ENCODE results near the gene WDFY4. TPM values are rescaled to one million over a fixed set of nuclear protein-coding genes. Genes with fewer than 3 reads are reported as not detected.
A peak's percentile ranks its signal among the peaks of the same experiment; 100 is the strongest.

WDFY4 gene
- total RNA-seq, 1 donor from 2014 or later, result 4.3 TPM

DNA sequence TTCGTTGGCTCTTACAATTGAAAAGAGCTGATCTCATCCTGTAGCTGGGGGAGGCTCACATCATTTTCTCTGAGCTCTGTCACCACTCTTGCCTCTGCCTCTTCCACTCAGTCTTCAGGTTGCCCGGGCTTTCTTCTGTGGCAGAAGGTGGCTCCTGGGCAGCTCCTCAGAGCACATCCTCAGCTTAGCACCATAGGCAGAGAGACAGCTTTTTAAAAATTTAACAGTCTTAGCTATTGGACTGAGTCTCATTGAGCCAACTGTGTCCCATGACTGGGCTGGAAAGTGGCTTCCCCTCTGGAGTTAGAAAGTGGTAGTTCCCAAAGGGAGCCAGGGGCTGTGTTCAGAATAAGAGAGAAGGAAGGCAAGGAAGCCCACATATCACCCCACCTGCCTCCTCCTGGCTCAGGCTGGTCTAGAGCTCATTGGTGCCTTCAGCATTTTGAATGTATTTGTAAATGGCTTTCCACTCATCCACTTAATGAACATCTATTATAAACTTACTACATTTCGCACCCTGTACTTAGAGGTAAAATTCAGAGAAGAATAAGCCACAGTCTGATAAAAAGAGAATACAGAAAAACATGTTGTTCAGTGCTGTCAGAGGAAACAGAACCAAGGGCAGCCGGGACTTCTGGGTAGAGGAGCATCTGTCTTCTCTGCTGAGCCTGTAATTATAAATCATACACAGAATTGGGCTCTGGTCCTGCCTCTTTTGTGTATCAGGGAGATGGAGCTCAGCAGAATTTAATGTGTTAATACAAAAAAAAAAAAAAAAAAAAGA lies 119.3 kb downstream of the WDFY4 start:
- Mint-ChIP-seq H3K27me3 (ENCODE audit: low read depth) (peaks cover 5% of the 10 kb centered on the region), H3K27ac (peak overlapping the region; percentile 98), H3K9me3 (peaks cover 5% of the 10 kb centered on the region), H3K36me3 (no peaks in the 10 kb centered on the region), H3K4me3 (peak overlapping the region; percentile 46), H3K4me1 (peaks cover 29% of the 10 kb centered on the region)
- DNase-seq (ENCODE audit: low spot score in 2 of 2, unreplicated experiment in 2 of 2), result no peak
- TF ChIP-seq, protein P1, sequence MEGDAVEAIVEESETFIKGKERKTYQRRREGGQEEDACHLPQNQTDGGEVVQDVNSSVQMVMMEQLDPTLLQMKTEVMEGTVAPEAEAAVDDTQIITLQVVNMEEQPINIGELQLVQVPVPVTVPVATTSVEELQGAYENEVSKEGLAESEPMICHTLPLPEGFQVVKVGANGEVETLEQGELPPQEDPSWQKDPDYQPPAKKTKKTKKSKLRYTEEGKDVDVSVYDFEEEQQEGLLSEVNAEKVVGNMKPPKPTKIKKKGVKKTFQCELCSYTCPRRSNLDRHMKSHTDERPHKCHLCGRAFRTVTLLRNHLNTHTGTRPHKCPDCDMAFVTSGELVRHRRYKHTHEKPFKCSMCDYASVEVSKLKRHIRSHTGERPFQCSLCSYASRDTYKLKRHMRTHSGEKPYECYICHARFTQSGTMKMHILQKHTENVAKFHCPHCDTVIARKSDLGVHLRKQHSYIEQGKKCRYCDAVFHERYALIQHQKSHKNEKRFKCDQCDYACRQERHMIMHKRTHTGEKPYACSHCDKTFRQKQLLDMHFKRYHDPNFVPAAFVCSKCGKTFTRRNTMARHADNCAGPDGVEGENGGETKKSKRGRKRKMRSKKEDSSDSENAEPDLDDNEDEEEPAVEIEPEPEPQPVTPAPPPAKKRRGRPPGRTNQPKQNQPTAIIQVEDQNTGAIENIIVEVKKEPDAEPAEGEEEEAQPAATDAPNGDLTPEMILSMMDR (IDR thresholded peaks at IDR 0.05; ENCODE audit: unreplicated experiment), result no peak

DNA sequence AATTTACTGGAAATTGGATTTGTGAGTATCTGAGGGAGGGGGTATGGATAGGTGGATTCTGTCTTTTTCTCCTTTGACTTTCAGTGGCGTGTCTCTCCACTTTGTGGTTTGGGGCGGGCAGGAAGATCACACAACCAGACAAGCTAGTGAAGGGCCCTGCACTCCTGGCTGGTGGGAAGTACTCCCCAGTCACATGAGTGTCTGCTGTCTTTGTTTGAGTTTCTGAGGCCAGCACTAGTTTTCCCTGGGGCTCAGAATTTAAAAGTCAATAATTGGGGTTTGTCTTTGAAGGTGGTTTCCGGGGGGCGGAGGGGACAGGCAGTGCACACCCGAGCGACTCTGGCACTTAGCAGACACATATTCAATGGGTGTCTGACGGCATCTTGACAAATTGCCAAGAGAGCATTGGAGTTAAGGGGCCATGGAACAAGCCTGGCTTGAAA lies 120.1 kb downstream of the WDFY4 start:
- DNase-seq (ENCODE audit: low spot score in 2 of 2, unreplicated experiment in 2 of 2), result no peak
- Mint-ChIP-seq H3K36me3 (no peaks in the 10 kb centered on the region), H3K9me3 (peaks cover 5% of the 10 kb centered on the region), H3K27ac (peak overlapping the region; percentile 98), H3K4me1 (peaks cover 29% of the 10 kb centered on the region), H3K4me3 (peak overlapping the region; percentile 46), H3K27me3 (ENCODE audit: low read depth) (peaks cover 5% of the 10 kb centered on the region)
- TF ChIP-seq, protein P1 (IDR thresholded peaks at IDR 0.05; ENCODE audit: unreplicated experiment), result no peak

DNA sequence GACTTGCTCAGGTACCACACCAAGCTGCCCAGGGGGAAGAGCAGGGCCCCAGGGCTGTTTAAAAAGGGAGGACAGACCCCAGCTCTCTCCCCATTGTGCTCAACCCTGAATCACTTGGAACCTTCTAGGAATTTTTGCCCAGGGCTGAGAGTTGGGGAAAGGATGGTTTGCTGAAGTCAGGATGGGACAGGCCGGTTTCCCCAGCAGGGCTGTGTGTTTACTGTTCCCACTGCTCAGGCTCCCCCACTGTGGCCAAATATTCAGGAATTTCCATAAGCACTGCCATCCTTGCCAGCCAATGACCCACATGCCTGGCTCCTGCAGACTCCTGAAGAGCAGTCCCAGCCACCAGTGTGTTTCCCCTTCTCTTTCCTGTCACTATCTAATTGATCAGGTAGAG lies 120.7 kb downstream of the WDFY4 start:
- DNase-seq (ENCODE audit: low spot score in 2 of 2, unreplicated experiment in 2 of 2), result no peak
- no peaks in the 10 kb centered on the region for H3K36me3 Mint-ChIP-seq
- H3K4me3 Mint-ChIP-seq, result no peak overlapping the region
- peaks cover 29% of the 10 kb centered on the region for H3K4me1 Mint-ChIP-seq
- H3K27ac Mint-ChIP-seq, result peak overlapping the region; percentile 98
- peaks cover under 1% of the 10 kb centered on the region for H3K27me3 Mint-ChIP-seq (ENCODE audit: low read depth)
- H3K9me3 Mint-ChIP-seq, result no peaks in the 10 kb centered on the region
- TF ChIP-seq, protein P1 (IDR thresholded peaks at IDR 0.05; ENCODE audit: unreplicated experiment), result no peak

DNA sequence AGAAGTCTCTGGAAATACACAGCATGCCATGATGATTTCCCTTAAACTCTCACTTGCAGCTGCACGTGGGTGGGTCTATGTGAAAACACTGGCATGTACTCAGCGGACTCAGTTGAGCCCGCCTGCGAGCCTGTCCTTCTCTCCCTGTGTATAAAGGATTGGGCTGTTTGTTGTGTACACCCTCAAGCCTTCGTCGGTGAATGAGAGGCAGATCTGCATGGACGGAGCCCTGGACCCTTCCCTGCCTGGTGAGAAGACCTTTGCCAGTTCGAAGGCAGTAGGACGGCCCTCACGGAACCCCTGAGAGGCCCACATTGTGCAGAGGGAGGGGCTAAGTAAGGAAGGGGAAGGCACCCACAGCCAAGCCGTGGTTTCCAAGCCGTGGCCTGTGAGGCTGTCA lies 121.2 kb downstream of the WDFY4 start:
- TF ChIP-seq, protein P1 (IDR thresholded peaks at IDR 0.05; ENCODE audit: unreplicated experiment), result no peak
- H3K36me3 Mint-ChIP-seq, result no peaks in the 10 kb centered on the region
- no peak for DNase-seq (ENCODE audit: low spot score in 2 of 2, unreplicated experiment in 2 of 2)
- no peak overlapping the region for H3K27ac Mint-ChIP-seq
- H3K27me3 Mint-ChIP-seq (ENCODE audit: low read depth), result no peaks in the 10 kb centered on the region
- H3K9me3 Mint-ChIP-seq, result no peaks in the 10 kb centered on the region
- H3K4me1 Mint-ChIP-seq, result peaks cover 29% of the 10 kb centered on the region
- H3K4me3 Mint-ChIP-seq, result no peak overlapping the region

DNA sequence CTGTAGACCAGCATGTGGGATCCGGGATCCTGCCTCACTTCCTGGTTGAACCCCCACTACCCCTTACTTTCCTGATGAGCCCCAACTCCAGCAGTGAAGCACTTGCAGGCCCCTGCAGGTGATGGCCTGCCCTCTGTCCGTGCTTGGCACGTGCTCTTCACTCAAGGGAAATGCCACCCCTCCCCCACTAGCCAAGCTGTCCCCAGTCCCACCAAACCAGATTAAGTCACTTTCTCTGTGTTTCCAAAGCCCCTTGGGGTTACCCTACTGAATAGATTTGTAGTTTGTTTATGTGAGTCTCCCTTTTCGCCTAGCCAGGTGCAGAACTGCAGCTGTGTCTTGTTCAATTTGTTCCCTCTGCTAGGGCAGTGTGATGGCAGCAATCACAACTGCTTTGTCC lies 121.7 kb downstream of the WDFY4 start:
- no peak for DNase-seq (ENCODE audit: low spot score in 2 of 2, unreplicated experiment in 2 of 2)
- Mint-ChIP-seq H3K4me3 (no peak overlapping the region), H3K27ac (no peak overlapping the region), H3K9me3 (no peaks in the 10 kb centered on the region), H3K27me3 (ENCODE audit: low read depth) (peaks cover under 1% of the 10 kb centered on the region), H3K36me3 (no peaks in the 10 kb centered on the region), H3K4me1 (peaks cover 29% of the 10 kb centered on the region)
- TF ChIP-seq, protein P1 (IDR thresholded peaks at IDR 0.05; ENCODE audit: unreplicated experiment), result no peak

Measured in mesothelial cell of epicardium (in vitro differentiated cells).